Measurements from ENCODE around the gene TBC1D32.

TBC1D32 gene

GRCh38 chr6:121158438-121158837 is 175.8 kb downstream of the TBC1D32 start:
- TF ChIP-seq EZH2 (IDR thresholded peaks at IDR 0.05): no peak
- TF ChIP-seq FOXP2 (optimal IDR thresholded peaks at IDR 0.05; ENCODE audit: control extremely low read depth, extremely low read length, insufficient read depth): no peak
- no peak for TF ChIP-seq POLR2AphosphoS5 (IDR thresholded peaks at IDR 0.05; ENCODE audit: borderline replicate concordance, low read depth, low read length)
- Histone ChIP-seq H3K9ac (ENCODE audit: insufficient read length) (no peak overlapping the region), H3K36me3 (ENCODE audit: insufficient read depth, low read length) (peaks cover 24% of the 10 kb centered on the region; the same call in 1 of the 2 replicates), H3K4me3 (no peak overlapping the region), H3K27ac (no peak overlapping the region), H3K9me3 (ENCODE audit: low read depth, low read length) (no peaks in the 10 kb centered on the region)
- DNase-seq (ENCODE audit: low read depth, low spot score): no peak

GRCh38 chr6:121157906-121158305 is 176.4 kb downstream of the TBC1D32 start:
- H3K36me3 ChIP-seq (ENCODE audit: insufficient read depth, low read length): peaks cover 28% of the 10 kb centered on the region; the same call in 1 of the 2 replicates
- no peak overlapping the region for H3K27ac ChIP-seq
- H3K9me3 ChIP-seq (ENCODE audit: low read depth, low read length): no peaks in the 10 kb centered on the region
- H3K9ac ChIP-seq (ENCODE audit: insufficient read length): no peak overlapping the region
- DNase-seq (ENCODE audit: low read depth, low spot score): no peak
- no peak overlapping the region for H3K4me3 ChIP-seq
- TF ChIP-seq POLR2AphosphoS5 (IDR thresholded peaks at IDR 0.05; ENCODE audit: borderline replicate concordance, low read depth, low read length) (no peak), EZH2 (IDR thresholded peaks at IDR 0.05) (no peak), FOXP2 (optimal IDR thresholded peaks at IDR 0.05; ENCODE audit: control extremely low read depth, extremely low read length, insufficient read depth) (no peak)

GRCh38 chr6:121143476-121143875 is 190.8 kb downstream of the TBC1D32 start:
- Histone ChIP-seq H3K36me3 (ENCODE audit: insufficient read depth, low read length) (no peaks in the 10 kb centered on the region), H3K9me3 (ENCODE audit: low read depth, low read length) (no peaks in the 10 kb centered on the region), H3K9ac (ENCODE audit: insufficient read length) (no peak overlapping the region), H3K4me3 (no peak overlapping the region), H3K27ac (no peak overlapping the region)
- no peak for TF ChIP-seq EZH2 (IDR thresholded peaks at IDR 0.05)
- no peak for TF ChIP-seq POLR2AphosphoS5 (IDR thresholded peaks at IDR 0.05; ENCODE audit: borderline replicate concordance, low read depth, low read length)
- no peak for TF ChIP-seq FOXP2 (optimal IDR thresholded peaks at IDR 0.05; ENCODE audit: control extremely low read depth, extremely low read length, insufficient read depth)
- DNase-seq (ENCODE audit: low read depth, low spot score): no peak

GRCh38 chr6:121142093-121142492 is 192.2 kb downstream of the TBC1D32 start:
- Histone ChIP-seq H3K27ac (no peak overlapping the region), H3K9ac (ENCODE audit: insufficient read length) (no peak overlapping the region), H3K36me3 (ENCODE audit: insufficient read depth, low read length) (no peaks in the 10 kb centered on the region), H3K9me3 (ENCODE audit: low read depth, low read length) (no peaks in the 10 kb centered on the region), H3K4me3 (no peak overlapping the region)
- no peak for DNase-seq (ENCODE audit: low read depth, low spot score)
- TF ChIP-seq EZH2 (IDR thresholded peaks at IDR 0.05): no peak
- no peak for TF ChIP-seq POLR2AphosphoS5 (IDR thresholded peaks at IDR 0.05; ENCODE audit: borderline replicate concordance, low read depth, low read length)
- no peak for TF ChIP-seq FOXP2 (optimal IDR thresholded peaks at IDR 0.05; ENCODE audit: control extremely low read depth, extremely low read length, insufficient read depth)

- H3K36me3 ChIP-seq (ENCODE audit: insufficient read depth, low read length): no peaks in the 10 kb centered on the region
- no peak overlapping the region for H3K9ac ChIP-seq (ENCODE audit: insufficient read length)
- no peaks in the 10 kb centered on the region for H3K9me3 ChIP-seq (ENCODE audit: low read depth, low read length)
- TF ChIP-seq EZH2 (IDR thresholded peaks at IDR 0.05) (no peak), FOXP2 (optimal IDR thresholded peaks at IDR 0.05; ENCODE audit: control extremely low read depth, extremely low read length, insufficient read depth) (no peak), POLR2AphosphoS5 (IDR thresholded peaks at IDR 0.05; ENCODE audit: borderline replicate concordance, low read depth, low read length) (no peak)
- H3K27ac ChIP-seq: no peak overlapping the region
- no peak overlapping the region for H3K4me3 ChIP-seq
- no peak for DNase-seq (ENCODE audit: low read depth, low spot score)
Observed at GRCh38 chr6:121135425-121135824, 198.9 kb downstream of the TBC1D32 start.

GRCh38 chr6:121134922-121135321 is 199.4 kb downstream of the TBC1D32 start:
- Histone ChIP-seq H3K9me3 (ENCODE audit: low read depth, low read length) (no peaks in the 10 kb centered on the region), H3K36me3 (ENCODE audit: insufficient read depth, low read length) (no peaks in the 10 kb centered on the region), H3K9ac (ENCODE audit: insufficient read length) (no peak overlapping the region), H3K27ac (no peak overlapping the region), H3K4me3 (no peak overlapping the region)
- DNase-seq (ENCODE audit: low read depth, low spot score): no peak
- no peak for TF ChIP-seq FOXP2 (optimal IDR thresholded peaks at IDR 0.05; ENCODE audit: control extremely low read depth, extremely low read length, insufficient read depth)
- no peak for TF ChIP-seq POLR2AphosphoS5 (IDR thresholded peaks at IDR 0.05; ENCODE audit: borderline replicate concordance, low read depth, low read length)
- no peak for TF ChIP-seq EZH2 (IDR thresholded peaks at IDR 0.05)

GRCh38 chr6:121124600-121124999 is 209.7 kb downstream of the TBC1D32 start:
- no peak for DNase-seq (ENCODE audit: low read depth, low spot score)
- TF ChIP-seq POLR2AphosphoS5 (IDR thresholded peaks at IDR 0.05; ENCODE audit: borderline replicate concordance, low read depth, low read length): no peak
- no peak for TF ChIP-seq EZH2 (IDR thresholded peaks at IDR 0.05)
- no peak for TF ChIP-seq FOXP2 (optimal IDR thresholded peaks at IDR 0.05; ENCODE audit: control extremely low read depth, extremely low read length, insufficient read depth)
- H3K9ac ChIP-seq (ENCODE audit: insufficient read length): no peak overlapping the region
- peaks cover 24% of the 10 kb centered on the region for H3K36me3 ChIP-seq (ENCODE audit: insufficient read depth, low read length)
- H3K4me3 ChIP-seq: no peak overlapping the region
- peaks cover 5% of the 10 kb centered on the region; the same call in 1 of the 2 replicates for H3K9me3 ChIP-seq (ENCODE audit: low read depth, low read length)
- no peak overlapping the region for H3K27ac ChIP-seq

GRCh38 chr6:121112356-121112755 is 221.9 kb downstream of the TBC1D32 start:
- H3K9ac ChIP-seq (ENCODE audit: insufficient read length): no peak overlapping the region
- H3K36me3 ChIP-seq (ENCODE audit: insufficient read depth, low read length): no peaks in the 10 kb centered on the region
- TF ChIP-seq FOXP2 (optimal IDR thresholded peaks at IDR 0.05; ENCODE audit: control extremely low read depth, extremely low read length, insufficient read depth) (no peak), EZH2 (IDR thresholded peaks at IDR 0.05) (no peak), POLR2AphosphoS5 (IDR thresholded peaks at IDR 0.05; ENCODE audit: borderline replicate concordance, low read depth, low read length) (no peak)
- no peaks in the 10 kb centered on the region for H3K9me3 ChIP-seq (ENCODE audit: low read depth, low read length)
- H3K27ac ChIP-seq: no peak overlapping the region
- DNase-seq (ENCODE audit: low read depth, low spot score): no peak
- H3K4me3 ChIP-seq: no peak overlapping the region

GRCh38 chr6:121110733-121111132 is 223.5 kb downstream of the TBC1D32 start:
- DNase-seq (ENCODE audit: low read depth, low spot score): no peak
- no peak overlapping the region for H3K9ac ChIP-seq (ENCODE audit: insufficient read length)
- TF ChIP-seq FOXP2 (optimal IDR thresholded peaks at IDR 0.05; ENCODE audit: control extremely low read depth, extremely low read length, insufficient read depth): no peak
- no peak for TF ChIP-seq EZH2 (IDR thresholded peaks at IDR 0.05)
- no peak for TF ChIP-seq POLR2AphosphoS5 (IDR thresholded peaks at IDR 0.05; ENCODE audit: borderline replicate concordance, low read depth, low read length)
- H3K27ac ChIP-seq: no peak overlapping the region
- H3K4me3 ChIP-seq: no peak overlapping the region
- H3K36me3 ChIP-seq (ENCODE audit: insufficient read depth, low read length): no peaks in the 10 kb centered on the region
- no peaks in the 10 kb centered on the region for H3K9me3 ChIP-seq (ENCODE audit: low read depth, low read length)

Measured in SK-N-MC (cell line).